Cortex of kidney (tissue), 1 donor: ENCODE results near the gene TTC36.
"Not testable (repeated sequence)": the region's sequence is repeated elsewhere in the genome, so short reads cannot be mapped to it uniquely, and the experiment has no call there.

ENCODE experiments used
- DNase-seq: peaks from one replicate; lab custom pipeline; 2025; lab: John Stamatoyannopoulos, UW

The TTC36 gene

GRCh38 chr11:118527109-118527508, at the start of gene TTC36:
Gene TTC36 (plus strand): TSS chr11:118527474. CDS start chr11:118527495, 21 bp downstream.
- DNase-seq: no peak

GRCh38 chr11:118481238-118481637, 46.0 kb upstream of the TTC36 start:
- DNase-seq: not testable (repeated sequence)

- DNase-seq: no peak
Measured at GRCh38 chr11:118484405-118484804, 42.9 kb upstream of the TTC36 start.

- no peak for DNase-seq
Measured at GRCh38 chr11:118485273-118485672, 42.0 kb upstream of the TTC36 start.

- DNase-seq: no peak
Measured at GRCh38 chr11:118488480-118489109, 38.7 kb upstream of the TTC36 start.

GRCh38 chr11:118491041-118491440, 36.2 kb upstream of the TTC36 start:
- no peak for DNase-seq

GRCh38 chr11:118497831-118498230, 29.4 kb upstream of the TTC36 start:
- no peak for DNase-seq

- DNase-seq: no peak
Measured at GRCh38 chr11:118503216-118503615, 24.1 kb upstream of the TTC36 start.

- no peak for DNase-seq
Measured at GRCh38 chr11:118511601-118512000, 15.7 kb upstream of the TTC36 start.

- DNase-seq: no peak
Measured at GRCh38 chr11:118514103-118514502, 13.2 kb upstream of the TTC36 start.

- DNase-seq: no peak
Measured at GRCh38 chr11:118519549-118519948, 7.7 kb upstream of the TTC36 start.

GRCh38 chr11:118521892-118522311, 5.4 kb upstream of the TTC36 start:
- no peak for DNase-seq

- no peak for DNase-seq
Measured at GRCh38 chr11:118522571-118523072, 4.7 kb upstream of the TTC36 start.

GRCh38 chr11:118524356-118524755, 2.9 kb upstream of the TTC36 start:
- DNase-seq: no peak

- DNase-seq: no peak
Measured at GRCh38 chr11:118524757-118525470, 2.4 kb upstream of the TTC36 start.

- DNase-seq: no peak
Measured at GRCh38 chr11:118526688-118527087, 586 bp upstream of the TTC36 start.

GRCh38 chr11:118528511-118528910, 1.2 kb downstream of the TTC36 start:
- no peak for DNase-seq

- no peak for DNase-seq
Measured at GRCh38 chr11:118529584-118530175, 2.4 kb downstream of the TTC36 start.

GRCh38 chr11:118530180-118530682, 3.0 kb downstream of the TTC36 start:
- DNase-seq: no peak

GRCh38 chr11:118530683-118531596, 3.7 kb downstream of the TTC36 start, which contains the start of gene TMEM25:
Gene TMEM25 (plus strand): TSS chr11:118531192. CDS start chr11:118531802, 610 bp downstream.
- DNase-seq: no peak

- DNase-seq: no peak
Measured at GRCh38 chr11:118531597-118532084, 4.4 kb downstream of the TTC36 start.
